Glomerular visceral epithelial cell (primary cell): ENCODE data around the gene PDYN.
A peak's percentile ranks its signal among the peaks of the same experiment; 100 is the strongest.

Source experiments
- DNase-seq: peaks from one replicate; pipeline ENCODE4 v3.0.0-alpha.2; 2016; ENCODE audit errors: extremely low spot score

PDYN gene

GRCh38 chr20:1952737-1953530 lies 40.9 kb downstream of the PDYN start:
- no peak for DNase-seq

- no peak for DNase-seq
Observed at GRCh38 chr20:1951436-1952115, 42.3 kb downstream of the PDYN start.

GRCh38 chr20:1950836-1951235 lies 43.0 kb downstream of the PDYN start:
- DNase-seq = no peak

GRCh38 chr20:1949347-1950100 lies 44.3 kb downstream of the PDYN start:
- DNase-seq = no peak

GRCh38 chr20:1947535-1947846 lies 46.4 kb downstream of the PDYN start:
- DNase-seq = no peak

GRCh38 chr20:1946762-1947534 lies 46.9 kb downstream of the PDYN start:
- DNase-seq = no peak

GRCh38 chr20:1946442-1946761 lies 47.5 kb downstream of the PDYN start:
- no peak for DNase-seq

- no peak for DNase-seq
Observed at GRCh38 chr20:1945660-1946059, 48.2 kb downstream of the PDYN start.

GRCh38 chr20:1945134-1945618 lies 48.7 kb downstream of the PDYN start:
- DNase-seq = no peak

- DNase-seq = no peak
Observed at GRCh38 chr20:1944345-1945091, 49.3 kb downstream of the PDYN start.

GRCh38 chr20:1943275-1944002 lies 50.4 kb downstream of the PDYN start:
- no peak for DNase-seq

- no peak for DNase-seq
Observed at GRCh38 chr20:1942486-1943274, 51.2 kb downstream of the PDYN start.

- no peak for DNase-seq
Observed at GRCh38 chr20:1942061-1942460, 51.8 kb downstream of the PDYN start.

GRCh38 chr20:1941226-1941625 lies 52.6 kb downstream of the PDYN start:
- no peak for DNase-seq

- DNase-seq = peak; percentile 50
Observed at GRCh38 chr20:1940581-1940980, 53.3 kb downstream of the PDYN start.

GRCh38 chr20:1939270-1939595 lies 54.6 kb downstream of the PDYN start:
- DNase-seq = no peak

GRCh38 chr20:1938464-1939269 lies 55.2 kb downstream of the PDYN start:
- no peak for DNase-seq

- DNase-seq = no peak
Observed at GRCh38 chr20:1937316-1937976, 56.4 kb downstream of the PDYN start.
